DMS153 treated with DMSO at 0.1 percent for 48 hours (cell line): ENCODE results near the gene PRAME.

Experiments used
- DNase-seq: peaks from one replicate; lab custom pipeline; 2025; ENCODE audit not compliant: unreplicated experiment; lab: John Stamatoyannopoulos, UW

The PRAME gene

GRCh38 chr22:22579869-22580604, 21.0 kb upstream of the PRAME start:
- DNase-seq, result no peak

DNA sequence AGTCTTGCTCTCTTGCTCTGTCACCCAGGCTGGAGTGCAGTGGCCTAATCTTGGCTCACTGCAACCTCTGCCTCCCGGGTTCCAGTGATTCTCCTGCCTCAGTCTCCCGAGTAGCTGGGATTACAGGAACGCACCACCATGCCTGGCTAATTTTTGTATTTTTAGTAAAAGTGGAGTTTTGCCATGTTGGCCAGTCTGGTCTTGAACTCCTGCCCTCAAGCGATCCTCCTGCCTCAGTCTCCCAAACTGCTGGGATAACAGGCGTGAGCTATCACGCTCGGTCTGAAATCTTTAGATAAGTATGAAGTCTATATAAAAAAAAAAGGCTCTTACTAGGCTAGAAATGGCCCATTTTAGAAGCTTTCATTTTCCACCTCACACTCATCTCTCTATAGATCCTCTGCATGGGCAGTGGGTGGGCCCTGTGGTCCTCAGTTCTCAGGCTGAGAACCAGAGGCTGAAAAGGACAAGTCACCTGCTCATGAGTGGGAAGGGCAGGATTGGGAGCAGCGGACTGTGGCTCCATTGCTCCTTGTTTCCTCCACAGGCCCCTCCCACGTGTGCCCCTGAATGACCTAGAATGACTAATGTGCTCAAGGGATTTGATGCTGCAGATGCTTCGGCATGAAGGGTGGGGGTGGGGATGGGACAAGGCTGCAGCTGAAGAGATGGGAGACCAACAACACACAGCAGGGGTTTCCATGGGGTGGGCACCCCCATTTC, 19.8 kb upstream of the PRAME start:
- no peak for DNase-seq

- no peak for DNase-seq
These were observed 17.9 kb upstream of the PRAME start for GRCh38 chr22:22576989-22577427.

- DNase-seq, result peak; percentile 11
These were observed 17.4 kb upstream of the PRAME start for GRCh38 chr22:22576244-22576988.

DNA sequence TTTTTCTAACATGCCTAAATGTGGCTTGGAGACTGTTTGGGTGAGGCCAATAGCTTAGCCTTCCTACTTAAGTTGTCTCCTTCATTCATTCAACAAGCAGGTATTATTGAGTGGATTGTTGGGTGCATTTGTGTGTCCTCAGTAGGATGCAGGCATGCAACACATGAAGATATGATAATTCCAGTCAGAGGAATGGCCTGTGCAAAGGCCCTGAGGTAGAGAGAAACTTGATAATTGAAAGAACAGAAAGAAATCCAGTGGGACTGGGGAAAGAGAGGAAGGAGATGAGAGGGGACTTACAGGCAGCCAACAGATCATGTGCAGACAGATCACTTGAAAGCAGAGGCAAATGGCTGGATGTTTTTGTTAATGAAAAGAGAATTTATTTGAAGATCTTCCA, 15.3 kb upstream of the PRAME start:
- DNase-seq, result no peak

DNA sequence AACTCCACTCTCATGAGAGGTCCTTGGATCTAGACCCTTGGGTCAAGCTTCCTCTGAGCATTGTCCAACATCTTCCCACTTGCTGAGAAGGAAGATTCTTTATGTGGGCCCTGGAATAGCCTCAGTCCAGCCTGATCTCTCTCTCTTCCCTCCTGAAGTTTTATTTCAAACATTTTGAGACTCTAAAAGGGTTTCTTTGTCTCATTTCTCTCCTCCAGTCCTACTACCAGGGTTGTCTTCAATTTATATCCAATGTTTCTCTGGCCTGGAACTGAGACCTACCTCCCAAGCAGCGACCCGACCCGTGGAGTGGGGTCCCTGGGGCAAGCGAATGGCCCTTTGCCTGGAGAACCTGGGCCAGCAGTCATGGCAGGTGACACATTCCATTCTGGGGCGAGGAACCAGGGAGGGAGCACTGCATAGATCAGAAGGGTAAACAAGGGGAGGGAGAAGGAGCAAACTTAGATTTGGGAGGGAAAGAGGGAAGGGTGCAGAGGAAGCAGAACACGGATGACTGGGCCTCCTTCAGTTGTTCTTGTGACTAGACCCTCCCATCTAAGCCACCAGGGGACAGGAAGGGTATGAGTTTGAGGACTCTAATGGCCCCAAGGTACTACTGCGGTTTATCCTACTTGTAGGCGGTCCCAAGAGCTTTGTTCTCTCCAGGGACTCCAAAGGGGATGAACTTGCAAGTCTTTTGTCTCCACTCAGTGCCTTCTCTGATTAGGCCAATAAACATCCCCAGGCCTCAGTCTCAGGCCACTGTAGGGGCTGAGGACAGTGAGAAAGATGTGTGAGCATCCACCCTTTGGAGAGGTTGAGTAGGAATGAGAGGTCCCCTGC, 14.2 kb upstream of the PRAME start:
- DNase-seq, result no peak

- no peak for DNase-seq
These were observed 12.8 kb upstream of the PRAME start for GRCh38 chr22:22571862-22572261.

- DNase-seq, result no peak
These were observed 12.4 kb upstream of the PRAME start for GRCh38 chr22:22571429-22571828.

- DNase-seq, result no peak
These were observed 10.2 kb upstream of the PRAME start for GRCh38 chr22:22569218-22569617.

DNA sequence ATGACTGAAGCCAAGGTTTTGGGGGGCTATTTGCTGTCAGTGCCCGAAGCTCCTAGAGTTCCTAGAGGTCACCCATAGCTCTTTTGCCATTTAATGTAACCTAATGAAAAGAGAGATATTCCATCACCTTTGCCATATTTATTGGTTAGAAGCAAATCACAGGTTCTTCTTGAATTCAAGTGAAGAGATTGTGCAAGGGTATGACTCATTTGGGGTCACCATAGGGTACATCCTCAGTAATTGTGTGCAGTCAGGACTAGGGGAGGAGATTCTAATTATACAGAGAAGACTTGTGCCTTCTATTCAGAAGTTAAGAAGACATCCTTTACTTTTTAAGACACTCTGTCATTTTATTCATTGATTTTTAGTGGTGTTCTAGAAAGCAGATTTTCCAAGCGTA, 6.9 kb upstream of the PRAME start:
- DNase-seq, result no peak

- DNase-seq, result no peak
These were observed 744 bp downstream of the PRAME start for GRCh38 chr22:22558071-22558971.

DNA sequence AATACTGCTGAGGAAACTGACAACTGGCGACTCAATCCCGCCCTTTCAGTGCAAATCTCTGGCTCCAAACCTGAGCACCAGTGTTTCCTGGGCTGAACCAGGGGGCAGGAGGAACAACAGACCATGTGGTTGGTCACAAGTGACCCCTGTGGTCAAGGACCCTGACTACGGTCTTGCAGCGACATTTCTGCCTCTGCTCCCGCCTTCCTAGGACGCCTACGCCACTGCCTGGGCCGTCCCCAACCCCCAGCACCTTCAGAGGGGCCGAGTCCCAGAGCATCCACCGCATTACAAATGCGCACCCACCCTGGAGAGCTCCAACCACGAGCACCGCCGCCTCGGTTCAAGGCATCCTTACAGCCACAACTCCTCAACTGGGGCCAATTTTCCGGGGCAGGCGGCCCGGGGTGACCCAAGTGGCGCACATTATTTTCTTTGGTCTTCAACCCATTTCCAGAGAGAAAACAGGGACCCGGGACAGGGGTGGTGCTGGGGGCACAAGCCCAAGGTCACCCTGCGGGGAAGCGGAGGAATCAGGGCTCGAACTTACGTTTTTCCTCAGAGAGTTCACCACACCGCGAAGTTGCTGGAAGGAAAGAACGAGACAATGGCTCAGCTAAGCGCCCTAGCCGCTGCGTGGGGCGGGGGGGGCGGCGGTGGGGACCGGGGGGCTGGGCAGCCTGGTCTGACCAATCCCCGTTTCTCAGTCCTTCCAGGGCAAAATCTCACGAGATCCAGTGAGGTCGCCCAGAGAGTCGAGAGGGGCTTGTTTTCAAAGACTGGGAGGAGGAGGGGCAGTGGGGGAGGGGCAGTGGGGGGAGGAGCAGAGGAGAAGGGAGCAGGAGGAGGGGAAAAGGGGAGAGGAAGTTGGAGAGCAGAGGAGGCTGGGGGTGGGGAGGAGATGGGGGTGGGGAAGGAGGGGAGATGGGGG, 1.8 kb downstream of the PRAME start:
- peak; percentile 13 for DNase-seq

DNA sequence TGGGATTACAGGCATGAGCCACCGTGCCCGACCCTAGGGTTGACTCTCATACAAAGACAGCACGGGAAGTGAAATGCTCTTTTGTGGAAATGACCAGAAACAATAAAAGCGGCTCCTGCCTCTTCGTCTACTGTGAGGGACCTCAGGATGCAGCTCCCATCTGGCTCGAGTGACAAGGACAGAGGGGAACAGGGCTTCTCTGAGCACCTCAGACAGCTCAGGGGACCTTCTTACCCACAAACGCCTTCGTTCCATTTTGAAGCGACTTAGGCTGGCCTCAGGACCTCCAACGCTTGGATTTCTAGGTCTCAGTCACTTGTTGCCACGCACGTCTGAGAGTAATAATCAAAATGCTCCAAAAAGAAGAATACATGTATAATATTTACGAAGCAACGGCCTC, 2.5 kb downstream of the PRAME start:
- DNase-seq, result no peak

DNA sequence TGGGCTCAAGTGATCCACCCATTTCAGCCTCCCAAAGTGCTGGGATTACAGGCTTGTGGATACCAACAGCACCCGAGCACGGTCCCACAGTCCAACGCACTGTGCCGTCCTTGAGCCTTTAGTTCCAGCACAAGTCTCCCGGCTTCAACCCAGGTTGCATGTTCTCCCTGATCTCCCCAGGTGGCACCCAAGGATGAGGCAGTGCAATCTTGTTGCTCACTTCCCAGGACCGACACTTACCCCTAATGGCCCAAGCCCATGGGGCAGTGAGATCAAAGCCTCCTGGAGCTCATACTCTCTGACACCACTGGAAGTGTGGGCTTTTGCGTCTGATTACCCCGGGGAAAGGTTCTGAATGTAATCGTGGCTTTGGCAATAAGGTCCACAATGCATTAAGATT, 3.5 kb downstream of the PRAME start:
- no peak for DNase-seq

GRCh38 chr22:22554587-22555284, 4.3 kb downstream of the PRAME start:
- DNase-seq, result no peak

- DNase-seq, result no peak
These were observed 5.1 kb downstream of the PRAME start for GRCh38 chr22:22553735-22554586.

- DNase-seq, result no peak
These were observed 5.9 kb downstream of the PRAME start for GRCh38 chr22:22553141-22553540.
